GM12875 (cell line): ENCODE results near the gene TFF3.

ENCODE experiments used
- H3K4me3 ChIP-seq: one replicate; pipeline ENCODE4 v1.5.1; 2011; ENCODE audit warnings: low read depth, low read length, control low read depth
- CTCF ChIP-seq: IDR thresholded peaks from 2 replicates; pipeline ENCODE4 v1.5.1; 2011; ENCODE audit warnings: low read depth, mild to moderate bottlenecking, control low read depth, inconsistent platforms, low read length, moderate library complexity, borderline replicate concordance; ENCODE audit not compliant: insufficient read depth

Gene TFF3

GRCh38 chr21:42308914-42309752 is 6.1 kb downstream of the TFF3 start:
- no peak overlapping the region for H3K4me3 ChIP-seq

DNA sequence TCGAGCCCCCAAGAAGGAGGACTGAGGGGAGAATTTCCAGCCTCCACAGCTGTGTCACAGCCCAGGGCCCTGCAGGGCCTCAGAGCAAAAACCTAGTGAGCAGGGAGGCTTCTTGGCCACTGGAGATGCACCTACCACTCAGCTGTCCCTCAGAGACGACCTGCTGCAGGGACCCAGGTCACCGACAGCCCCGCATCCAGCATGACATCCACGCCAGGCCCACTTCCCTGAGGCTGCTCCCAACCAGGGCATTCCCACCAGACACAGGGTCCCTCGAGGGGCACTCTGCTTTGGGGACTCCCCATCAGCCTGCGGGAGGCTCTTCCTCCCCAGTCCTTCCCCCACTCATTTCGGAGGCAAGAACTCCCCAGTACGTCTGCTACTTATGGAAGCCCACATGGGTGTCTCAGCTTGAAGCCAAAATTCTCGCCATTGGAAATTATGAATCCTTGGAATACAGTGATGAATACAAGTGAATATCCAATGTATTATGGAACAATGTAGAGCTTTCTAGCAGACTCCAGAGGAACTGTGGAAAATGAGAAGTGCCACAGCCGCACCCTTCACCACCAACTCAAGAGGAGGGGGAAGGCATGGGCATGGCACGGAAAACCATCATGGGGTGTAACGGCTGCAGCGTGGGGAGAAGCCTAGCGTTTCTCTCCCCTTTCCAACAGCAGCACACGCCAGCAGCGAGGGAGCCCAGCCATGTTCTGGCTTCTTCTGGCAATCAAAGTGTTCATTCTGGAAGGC is 6.9 kb downstream of the TFF3 start:
- no peak for TF ChIP-seq CTCF
- no peak overlapping the region for H3K4me3 ChIP-seq

More at GRCh38 chr21:42308914-42309752, 6.1 kb downstream of the TFF3 start:
- TF ChIP-seq CTCF: no peak

- no peak for TF ChIP-seq CTCF
These were observed 8.1 kb downstream of the TFF3 start for GRCh38 chr21:42307106-42307505.

DNA sequence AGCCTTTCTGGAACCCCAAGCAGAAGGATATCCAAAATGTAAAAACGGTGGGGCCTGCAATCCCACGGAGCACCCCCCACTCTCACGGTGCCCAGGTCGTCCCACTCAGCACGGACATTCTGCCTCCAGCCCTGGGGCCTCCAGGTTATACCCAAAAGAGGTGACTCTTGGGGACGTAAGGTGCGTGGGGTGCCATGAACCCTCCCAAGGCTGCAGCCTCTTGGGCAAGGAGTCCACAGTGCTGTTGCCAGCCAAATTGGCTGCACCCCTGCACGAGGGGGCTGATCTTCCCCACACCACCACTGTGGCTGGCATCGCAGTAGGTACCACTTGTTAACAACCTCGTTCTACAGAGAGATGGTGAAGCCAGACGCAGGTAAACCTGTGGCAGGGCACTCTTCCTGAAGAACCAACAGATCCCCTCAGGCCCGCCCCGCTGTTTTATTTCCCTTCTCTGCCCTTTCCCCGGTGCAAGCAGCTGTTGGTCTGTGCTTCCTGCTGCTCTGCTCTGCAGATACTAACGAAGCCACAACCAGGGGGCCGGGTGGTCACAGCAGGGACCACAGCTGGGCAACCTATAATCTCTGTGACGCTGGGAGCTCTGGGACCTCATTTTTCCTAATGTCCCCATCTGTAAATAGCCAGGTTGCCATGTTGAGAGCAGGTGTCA is 8.7 kb downstream of the TFF3 start:
- TF ChIP-seq CTCF: no peak
- no peak overlapping the region for H3K4me3 ChIP-seq

More at GRCh38 chr21:42307106-42307505, 8.1 kb downstream of the TFF3 start:
- no peak overlapping the region for H3K4me3 ChIP-seq

GRCh38 chr21:42305707-42306147 is 9.5 kb downstream of the TFF3 start:
- no peak overlapping the region for H3K4me3 ChIP-seq
- TF ChIP-seq CTCF: no peak

- TF ChIP-seq CTCF: no peak
- H3K4me3 ChIP-seq: no peak overlapping the region
These were observed 10.4 kb downstream of the TFF3 start for GRCh38 chr21:42304556-42305454.
